GM21447 (cell line): Measurements from ENCODE around the gene NFKBIB.
"Not testable (repeated sequence)": the region's sequence is repeated elsewhere in the genome, so short reads cannot be mapped to it uniquely, and the experiment has no call there.

Experiments
- ATAC-seq: cut with Tn5 transposase; IDR thresholded peaks from one replicate; pipeline ENCODE4 v1.9.1; 2021; ENCODE audit not compliant: unreplicated experiment

Gene NFKBIB

GRCh38 chr19:38899447-38900201 lies at the start of gene NFKBIB, which contains the start of gene SIRT2:
Gene NFKBIB (plus strand): TSS chr19:38899969. CDS start chr19:38900033, 64 bp downstream.
Gene SIRT2 (minus strand): TSS chr19:38899618. CDS start chr19:38899521, 97 bp downstream.
- peak; percentile 88 for ATAC-seq

- peak; percentile 71 for ATAC-seq
These were observed 49.3 kb upstream of the NFKBIB start for GRCh38 chr19:38850436-38850975.

- no peak for ATAC-seq
These were observed 48.7 kb upstream of the NFKBIB start for GRCh38 chr19:38850976-38851621.

- ATAC-seq, result no peak
These were observed 48.0 kb upstream of the NFKBIB start for GRCh38 chr19:38851622-38852230.

GRCh38 chr19:38852231-38853044 lies 47.3 kb upstream of the NFKBIB start:
- ATAC-seq, result no peak

GRCh38 chr19:38853214-38853613 lies 46.6 kb upstream of the NFKBIB start:
- ATAC-seq, result no peak

GRCh38 chr19:38854961-38855360 lies 44.8 kb upstream of the NFKBIB start:
- ATAC-seq, result not testable (repeated sequence)

- not testable (repeated sequence) for ATAC-seq
These were observed 44.0 kb upstream of the NFKBIB start for GRCh38 chr19:38855751-38856150.

- no peak for ATAC-seq
These were observed 43.0 kb upstream of the NFKBIB start for GRCh38 chr19:38856813-38857212.

- ATAC-seq, result not testable (repeated sequence)
These were observed 40.1 kb upstream of the NFKBIB start for GRCh38 chr19:38859631-38860204.

GRCh38 chr19:38861368-38861767 lies 38.4 kb upstream of the NFKBIB start:
- no peak for ATAC-seq

GRCh38 chr19:38862321-38863059 lies 37.3 kb upstream of the NFKBIB start:
- no peak for ATAC-seq

GRCh38 chr19:38867171-38867780 lies 32.5 kb upstream of the NFKBIB start:
- no peak for ATAC-seq

GRCh38 chr19:38868551-38868950 lies 31.2 kb upstream of the NFKBIB start:
- ATAC-seq, result no peak

- no peak for ATAC-seq
These were observed 30.5 kb upstream of the NFKBIB start for GRCh38 chr19:38869160-38869835.

- peak; percentile 56 for ATAC-seq
These were observed 29.7 kb upstream of the NFKBIB start for GRCh38 chr19:38869836-38870607.

GRCh38 chr19:38870612-38871011 lies 29.2 kb upstream of the NFKBIB start:
- no peak for ATAC-seq

- not testable (repeated sequence) for ATAC-seq
These were observed 26.4 kb upstream of the NFKBIB start for GRCh38 chr19:38873400-38873799.
